HepG2 (cell line): ENCODE data around the gene MYD88. TPM values are rescaled to one million over a fixed set of nuclear protein-coding genes. Genes with fewer than 3 reads are reported as not detected.

Source experiments
- ARNT ChIP-seq: fragments of 450-650 bp; IDR thresholded peaks from 2 replicates; pipeline ENCODE4 v1.6.1; 2017
- KLF16 ChIP-seq, 2 experiments: sonication (generic) in 1 of 2; formaldehyde crosslinking in 1 of 2; IDR thresholded peaks; 2 replicates each; pipeline versions ENCODE4 v1.6.1 to v1.8.0; 2016 to 2023; ENCODE audit warnings: missing genetic modification reagents in 2 of 2, missing compliant biosample characterization in 1 of 2
- SAP130 ChIP-seq: IDR thresholded peaks from 2 replicates; pipeline ENCODE4 v1.6.1; 2016; ENCODE audit warnings: low read depth
- SRF ChIP-seq: IDR thresholded peaks from 2 replicates; pipeline ENCODE4 v1.6.1; 2011; ENCODE audit warnings: mild to moderate bottlenecking, low read depth, low read length, moderate library complexity
- ZBTB43 ChIP-seq: sonication (generic); formaldehyde crosslinking; conservative IDR thresholded peaks from 2 replicates; pipeline ENCODE4 v1.4.0; 2020; ENCODE audit warnings: missing genetic modification reagents
- ZBTB46 ChIP-seq: sonication (generic); formaldehyde crosslinking; IDR thresholded peaks from 2 replicates; pipeline ENCODE4 v1.4.0; 2020; ENCODE audit warnings: mild to moderate bottlenecking, missing genetic modification reagents, borderline replicate concordance
- ZFX ChIP-seq: sonication (generic); formaldehyde crosslinking; IDR thresholded peaks from 2 replicates; pipeline ENCODE4 v1.4.0; 2020; ENCODE audit warnings: mild to moderate bottlenecking, low read depth, missing genetic modification reagents, moderate library complexity
- ZNF512B ChIP-seq: sonication (generic); formaldehyde crosslinking; IDR thresholded peaks from 2 replicates; pipeline ENCODE4 v1.5.1; 2020; ENCODE audit warnings: missing genetic modification reagents, mild to moderate bottlenecking, borderline replicate concordance
- polyA plus RNA-seq, 8 experiments: library from polyadenylated mRNA; depleted of rRNA in 3 of 8; stranded (reverse) in 7 of 8; unstranded in 1 of 8; fragments of >200 nt; fragmentation: Illumina TruSeq in 4 of 8; extraction: Trizol in 4 of 8; gene quantifications; 2 replicates each; pipeline versions ENCODE4 v1.2.1 to v1.2.3, GENCODE V29; 2011 to 2016; ENCODE audit warnings: low read depth in 4 of 8, missing spikeins in 1 of 8, mixed read lengths in 1 of 8; ENCODE audit not compliant: insufficient read depth in 1 of 8
- total RNA-seq, 5 experiments: library from RNA; depleted of rRNA; stranded (reverse); fragments of >200 nt; fragmentation: Illumina TruSeq; extraction: Trizol; gene quantifications; 2 replicates each; pipeline ENCODE4 v1.2.3, GENCODE V29; 2016; ENCODE audit warnings: low read depth in 1 of 5

MYD88 gene
- total and polyA plus RNA-seq, 2 of the 13 experiments (the other 11 are each of a cell fraction or from before 2014, with no cell fraction given): 7.6 to 32.7 TPM

- TF ChIP-seq ZBTB46 (no peak), SRF (no peak), KLF16 (CRISPR knock-in tag; IDR thresholded peaks at IDR 0.05) (0 out of 4 replicates have a peak, but pooled peaks of 1 of the 2 experiments have one; percentile 3), ZBTB43 (CRISPR knock-in tag) (no peak), ARNT (no peak), ZFX (peak; percentile 43), SAP130 (CRISPR knock-in tag) (peak; percentile 10), ZNF512B (CRISPR knock-in tag) (no peak)
- TF ChIP-seq, all 625 proteins: peak for 63
Observed at GRCh38 chr3:38165722-38166387, 27.4 kb downstream of the MYD88 start (continued).
